CD4-positive, alpha-beta T cell treated with Interleukin-17A for 1 hour (primary cell): ENCODE results near the gene ESF1.
A peak's percentile ranks its signal among the peaks of the same experiment; 100 is the strongest.

Experiments
- DNase-seq: peaks from one replicate; pipeline ENCODE4 v3.0.0-alpha.2; 2020

The ESF1 gene

GRCh38 chr20:13784893-13785715 lies at the start of gene ESF1, which contains the start of gene NDUFAF5:
Gene ESF1 (minus strand): TSS chr20:13784919. CDS start chr20:13783140, 1,779 bp downstream.
Gene NDUFAF5 (plus strand): TSS chr20:13785028. CDS start chr20:13785069, 41 bp downstream.
- peak; percentile 95 for DNase-seq

- DNase-seq, result no peak
Measured at GRCh38 chr20:13831476-13831875, 46.8 kb upstream of the ESF1 start.

GRCh38 chr20:13825465-13825864 lies 40.7 kb upstream of the ESF1 start:
- DNase-seq, result no peak

- no peak for DNase-seq
Measured at GRCh38 chr20:13824459-13824858, 39.7 kb upstream of the ESF1 start.

- no peak for DNase-seq
Measured at GRCh38 chr20:13822459-13822858, 37.7 kb upstream of the ESF1 start.

GRCh38 chr20:13821876-13822275 lies 37.2 kb upstream of the ESF1 start:
- no peak for DNase-seq

GRCh38 chr20:13819885-13820645 lies 35.3 kb upstream of the ESF1 start:
- peak; percentile 48 for DNase-seq

- DNase-seq, result no peak
Measured at GRCh38 chr20:13817342-13817741, 32.6 kb upstream of the ESF1 start.

- DNase-seq, result no peak
Measured at GRCh38 chr20:13816757-13817156, 32.0 kb upstream of the ESF1 start.

GRCh38 chr20:13814672-13815071 lies 30.0 kb upstream of the ESF1 start:
- DNase-seq, result no peak

- DNase-seq, result no peak
Measured at GRCh38 chr20:13813910-13814309, 29.2 kb upstream of the ESF1 start.

- DNase-seq, result no peak
Measured at GRCh38 chr20:13810446-13810845, 25.7 kb upstream of the ESF1 start.

- DNase-seq, result no peak
Measured at GRCh38 chr20:13809855-13810254, 25.1 kb upstream of the ESF1 start.

- DNase-seq, result no peak
Measured at GRCh38 chr20:13809373-13809772, 24.7 kb upstream of the ESF1 start.

GRCh38 chr20:13800728-13801134 lies 16.0 kb upstream of the ESF1 start:
- DNase-seq, result no peak

- no peak for DNase-seq
Measured at GRCh38 chr20:13799974-13800373, 15.3 kb upstream of the ESF1 start.

GRCh38 chr20:13799040-13799439 lies 14.3 kb upstream of the ESF1 start:
- DNase-seq, result no peak

- DNase-seq, result no peak
Measured at GRCh38 chr20:13794667-13795066, 9.9 kb upstream of the ESF1 start.

- DNase-seq, result no peak
Measured at GRCh38 chr20:13793001-13793400, 8.3 kb upstream of the ESF1 start.

- DNase-seq, result no peak
Measured at GRCh38 chr20:13791540-13792459, 7.1 kb upstream of the ESF1 start.

- no peak for DNase-seq
Measured at GRCh38 chr20:13790708-13791107, 6.0 kb upstream of the ESF1 start.

- peak; percentile 55 for DNase-seq
Measured at GRCh38 chr20:13788167-13788834, 3.6 kb upstream of the ESF1 start.
